HG02943 (cell line): Measurements from ENCODE around the gene TRIM69.
"Not testable (repeated sequence)": the region's sequence is repeated elsewhere in the genome, so short reads cannot be mapped to it uniquely, and the experiment has no call there.

Experiments used
- ATAC-seq: cut with Tn5 transposase; IDR thresholded peaks from one replicate; pipeline ENCODE4 v1.9.1; 2021; ENCODE audit warnings: mild to moderate bottlenecking, low read depth, moderate library complexity; ENCODE audit not compliant: unreplicated experiment

Gene TRIM69

GRCh38 chr15:44738340-44738984, 2.1 kb downstream of the TRIM69 start:
- no peak for ATAC-seq

GRCh38 chr15:44739222-44739847, 3.0 kb downstream of the TRIM69 start:
- not testable (repeated sequence) for ATAC-seq

GRCh38 chr15:44743454-44743853, 7.1 kb downstream of the TRIM69 start:
- not testable (repeated sequence) for ATAC-seq

GRCh38 chr15:44753345-44753744, 17.0 kb downstream of the TRIM69 start:
- ATAC-seq: no peak

GRCh38 chr15:44763187-44763586, 26.9 kb downstream of the TRIM69 start:
- no peak for ATAC-seq

- ATAC-seq: no peak
These were observed 27.5 kb downstream of the TRIM69 start for GRCh38 chr15:44763848-44764247.

- ATAC-seq: no peak
These were observed 28.7 kb downstream of the TRIM69 start for GRCh38 chr15:44765036-44765435.

- ATAC-seq: no peak
These were observed 33.2 kb downstream of the TRIM69 start for GRCh38 chr15:44769521-44769920.

GRCh38 chr15:44770715-44771114, 34.4 kb downstream of the TRIM69 start:
- ATAC-seq: not testable (repeated sequence)

- ATAC-seq: no peak
These were observed 39.6 kb downstream of the TRIM69 start for GRCh38 chr15:44775953-44776352.

- ATAC-seq: no peak
These were observed 43.4 kb downstream of the TRIM69 start for GRCh38 chr15:44779761-44780160.

- no peak for ATAC-seq
These were observed 44.3 kb downstream of the TRIM69 start for GRCh38 chr15:44780608-44781007.

GRCh38 chr15:44781128-44781810, 44.9 kb downstream of the TRIM69 start:
- no peak for ATAC-seq

GRCh38 chr15:44782516-44782915, 46.2 kb downstream of the TRIM69 start:
- no peak for ATAC-seq

- ATAC-seq: not testable (repeated sequence)
These were observed 48.6 kb downstream of the TRIM69 start for GRCh38 chr15:44784918-44785274.

GRCh38 chr15:44788748-44789147, 52.4 kb downstream of the TRIM69 start:
- ATAC-seq: no peak

- no peak for ATAC-seq
These were observed 53.9 kb downstream of the TRIM69 start for GRCh38 chr15:44790215-44790614.

- no peak for ATAC-seq
These were observed 54.3 kb downstream of the TRIM69 start for GRCh38 chr15:44790656-44791055.

GRCh38 chr15:44792715-44793114, 56.4 kb downstream of the TRIM69 start:
- no peak for ATAC-seq

GRCh38 chr15:44794072-44794471, 57.7 kb downstream of the TRIM69 start:
- ATAC-seq: no peak

GRCh38 chr15:44796508-44796907, 60.2 kb downstream of the TRIM69 start:
- ATAC-seq: no peak

- no peak for ATAC-seq
These were observed 62.5 kb downstream of the TRIM69 start for GRCh38 chr15:44798826-44799225.
